ENCODE measurements around the gene ACADVL.

DNA sequence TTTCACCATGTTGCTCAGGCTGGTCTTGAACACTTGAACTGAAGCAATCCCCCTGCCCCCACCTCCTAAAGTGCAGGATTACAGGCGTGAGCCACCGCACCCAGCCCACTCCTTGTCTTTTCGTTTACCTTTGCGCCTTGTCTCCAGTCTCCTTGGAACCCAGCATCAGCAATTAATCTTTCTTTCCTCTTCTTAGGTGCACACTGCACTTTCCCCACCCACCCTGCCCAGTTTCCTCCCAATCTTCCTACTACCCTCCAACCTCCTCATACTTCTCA lies 44.0 kb downstream of the ACADVL start:
- TF ChIP-seq ZNF274 (IDR thresholded peaks at IDR 0.05; ENCODE audit: low read depth, low read length), result no peak
- TF ChIP-seq YY1 (IDR thresholded peaks at IDR 0.05; ENCODE audit: insufficient read depth, insufficient read length), result no peak

Measured in NT2/D1 (cell line).